CD4-positive, alpha-beta T cell treated with Interleukin-4 for 1 hour (primary cell): ENCODE measurements around the gene IL17RA.
A peak's percentile ranks its signal among the peaks of the same experiment; 100 is the strongest.
"Not testable (repeated sequence)": the region's sequence is repeated elsewhere in the genome, so short reads cannot be mapped to it uniquely, and the experiment has no call there.

Source experiments
- DNase-seq, 2 donors: peaks; one replicate each; pipeline ENCODE4 v3.0.0-alpha.2; 2020 to 2022

The IL17RA gene, protein sequence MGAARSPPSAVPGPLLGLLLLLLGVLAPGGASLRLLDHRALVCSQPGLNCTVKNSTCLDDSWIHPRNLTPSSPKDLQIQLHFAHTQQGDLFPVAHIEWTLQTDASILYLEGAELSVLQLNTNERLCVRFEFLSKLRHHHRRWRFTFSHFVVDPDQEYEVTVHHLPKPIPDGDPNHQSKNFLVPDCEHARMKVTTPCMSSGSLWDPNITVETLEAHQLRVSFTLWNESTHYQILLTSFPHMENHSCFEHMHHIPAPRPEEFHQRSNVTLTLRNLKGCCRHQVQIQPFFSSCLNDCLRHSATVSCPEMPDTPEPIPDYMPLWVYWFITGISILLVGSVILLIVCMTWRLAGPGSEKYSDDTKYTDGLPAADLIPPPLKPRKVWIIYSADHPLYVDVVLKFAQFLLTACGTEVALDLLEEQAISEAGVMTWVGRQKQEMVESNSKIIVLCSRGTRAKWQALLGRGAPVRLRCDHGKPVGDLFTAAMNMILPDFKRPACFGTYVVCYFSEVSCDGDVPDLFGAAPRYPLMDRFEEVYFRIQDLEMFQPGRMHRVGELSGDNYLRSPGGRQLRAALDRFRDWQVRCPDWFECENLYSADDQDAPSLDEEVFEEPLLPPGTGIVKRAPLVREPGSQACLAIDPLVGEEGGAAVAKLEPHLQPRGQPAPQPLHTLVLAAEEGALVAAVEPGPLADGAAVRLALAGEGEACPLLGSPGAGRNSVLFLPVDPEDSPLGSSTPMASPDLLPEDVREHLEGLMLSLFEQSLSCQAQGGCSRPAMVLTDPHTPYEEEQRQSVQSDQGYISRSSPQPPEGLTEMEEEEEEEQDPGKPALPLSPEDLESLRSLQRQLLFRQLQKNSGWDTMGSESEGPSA

DNA sequence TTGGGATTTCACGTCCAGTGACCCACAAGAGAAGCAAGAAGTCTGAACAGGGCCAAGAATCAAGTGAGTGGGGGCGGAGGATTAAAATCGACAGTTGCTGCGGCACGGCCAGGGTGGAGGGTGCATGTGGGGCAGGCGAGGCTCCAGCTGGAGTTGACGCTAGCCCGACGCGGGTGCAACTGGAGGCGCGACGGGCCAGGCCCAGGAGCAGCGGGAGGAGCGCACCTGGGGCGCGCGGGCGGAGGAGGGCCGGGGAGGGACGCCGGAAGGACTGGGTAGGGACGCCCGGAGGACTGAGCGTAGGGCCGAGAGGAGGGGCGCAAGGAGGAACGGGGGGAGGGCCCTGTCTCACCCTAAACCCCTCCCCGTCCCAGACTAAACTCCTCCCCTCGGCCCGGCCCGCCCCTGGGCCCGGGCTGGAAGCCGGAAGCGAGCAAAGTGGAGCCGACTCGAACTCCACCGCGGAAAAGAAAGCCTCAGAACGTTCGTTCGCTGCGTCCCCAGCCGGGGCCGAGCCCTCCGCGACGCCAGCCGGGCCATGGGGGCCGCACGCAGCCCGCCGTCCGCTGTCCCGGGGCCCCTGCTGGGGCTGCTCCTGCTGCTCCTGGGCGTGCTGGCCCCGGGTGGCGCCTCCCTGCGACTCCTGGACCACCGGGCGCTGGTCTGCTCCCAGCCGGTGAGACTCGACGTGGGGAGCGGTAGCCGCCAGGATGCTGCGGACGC is at the start of gene IL17RA:
TSS of gene IL17RA (plus strand) at position 447 of the 723 bp plus-strand sequence. CDS start at position 539, 92 bp downstream.
- DNase-seq: peak; percentile 91 to 95

DNA sequence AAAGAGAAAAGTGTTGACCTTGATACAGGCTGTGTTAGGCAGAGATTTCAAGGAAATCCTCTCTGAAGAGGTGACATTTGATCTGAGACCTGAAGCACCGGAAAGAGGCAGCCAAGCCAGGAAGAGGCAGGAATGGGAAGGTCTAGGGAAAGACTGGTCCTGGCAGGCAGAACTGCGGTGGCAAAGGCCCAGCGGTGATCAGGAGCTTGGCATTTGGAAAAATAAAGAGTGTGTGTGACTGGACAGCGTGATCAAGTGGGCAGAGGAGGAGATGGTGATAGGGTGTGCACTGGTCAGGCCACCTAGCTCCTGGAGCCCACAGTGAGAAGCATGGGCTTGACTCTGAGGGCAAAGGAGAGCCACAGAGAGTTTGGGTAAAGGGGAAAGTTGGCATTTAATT is 49.6 kb upstream of the IL17RA start:
- DNase-seq: no peak

DNA sequence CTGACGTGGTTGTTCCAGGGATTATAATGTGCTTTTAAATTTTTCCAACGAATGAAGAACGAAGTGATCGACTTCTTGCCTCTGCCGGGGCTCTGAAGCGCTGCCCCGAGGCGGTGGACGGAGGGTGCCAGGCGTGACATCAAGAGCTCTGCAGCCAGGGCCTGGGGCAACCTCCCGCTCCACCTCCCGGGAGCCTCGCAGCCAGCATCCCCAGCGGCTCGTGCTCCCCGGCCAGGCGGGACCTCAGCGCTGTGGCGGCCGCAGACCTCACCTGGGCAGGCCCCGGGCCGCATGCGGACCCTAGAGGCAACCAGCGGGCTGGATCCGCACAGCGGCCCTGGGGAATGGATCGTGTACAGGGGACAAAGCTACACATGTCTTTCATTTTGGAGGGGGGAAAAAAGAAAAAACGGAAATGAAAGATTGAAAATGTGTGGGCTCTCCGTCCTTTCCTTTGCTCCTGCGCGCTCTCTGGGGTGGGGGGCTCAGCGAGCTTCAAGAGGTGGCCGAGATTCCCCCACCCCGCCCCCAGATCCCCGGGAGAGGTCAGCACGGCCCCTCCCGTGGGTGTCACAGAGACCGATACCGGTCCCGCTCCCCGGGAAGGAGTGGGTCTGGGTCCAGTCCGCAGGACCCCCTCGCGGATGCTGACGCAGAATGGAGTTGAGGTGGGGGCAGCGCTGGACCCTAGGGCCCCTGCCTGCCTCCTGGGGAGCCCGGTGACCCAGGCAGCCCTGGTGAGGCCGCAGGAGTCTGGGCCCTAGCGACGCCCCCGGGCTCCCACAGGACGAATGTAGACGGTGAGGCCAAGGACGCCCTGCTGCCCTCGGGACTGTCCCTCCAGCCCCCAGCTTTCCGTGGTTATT is 48.6 kb upstream of the IL17RA start:
- not testable (repeated sequence) for DNase-seq

GRCh38 chr22:17036842-17037711 is 47.7 kb upstream of the IL17RA start:
- DNase-seq: peak in 1 of 2 donors; percentile 12

GRCh38 chr22:17043521-17043920 is 41.3 kb upstream of the IL17RA start:
- DNase-seq: no peak

GRCh38 chr22:17046566-17047348 is 38.0 kb upstream of the IL17RA start:
- no peak for DNase-seq

GRCh38 chr22:17047656-17048055 is 37.1 kb upstream of the IL17RA start:
- no peak for DNase-seq

DNA sequence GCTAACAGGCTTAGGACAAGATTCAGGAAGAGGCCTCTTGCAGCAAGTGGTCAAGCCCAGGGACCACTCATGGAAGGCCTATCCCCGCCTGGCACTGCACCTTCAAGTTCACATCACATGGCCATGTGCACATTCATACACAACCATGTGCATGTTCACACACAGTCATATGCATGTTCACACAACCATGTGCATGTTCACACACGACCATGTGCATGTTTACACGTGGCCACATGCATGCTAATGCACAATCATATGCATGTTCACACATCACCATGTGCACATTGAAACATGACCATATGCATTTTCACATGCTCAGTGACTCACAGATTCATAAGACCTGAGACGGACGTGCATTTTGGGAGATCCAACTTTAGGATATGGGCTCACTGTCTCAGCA is 28.7 kb upstream of the IL17RA start:
- DNase-seq: no peak

DNA sequence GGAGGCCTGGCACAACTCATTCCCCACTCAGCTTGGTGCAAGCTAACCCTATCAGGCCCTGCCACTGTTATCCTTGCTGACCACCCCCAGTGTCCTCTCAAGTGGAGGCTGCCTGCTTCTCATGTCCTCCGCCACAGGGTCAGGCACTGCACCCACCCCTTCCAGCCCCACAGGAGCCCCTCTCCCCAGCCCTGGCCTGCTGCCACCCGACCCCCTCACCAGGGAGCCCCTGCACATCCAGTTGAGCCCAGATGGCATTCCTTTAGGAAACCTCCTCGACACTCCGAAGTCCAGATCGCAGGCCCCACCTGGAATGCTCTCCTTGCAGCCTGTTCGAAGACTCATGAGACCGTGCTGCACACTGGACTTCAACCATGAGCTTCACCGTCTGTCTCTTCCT is 28.0 kb upstream of the IL17RA start:
- no peak for DNase-seq

DNA sequence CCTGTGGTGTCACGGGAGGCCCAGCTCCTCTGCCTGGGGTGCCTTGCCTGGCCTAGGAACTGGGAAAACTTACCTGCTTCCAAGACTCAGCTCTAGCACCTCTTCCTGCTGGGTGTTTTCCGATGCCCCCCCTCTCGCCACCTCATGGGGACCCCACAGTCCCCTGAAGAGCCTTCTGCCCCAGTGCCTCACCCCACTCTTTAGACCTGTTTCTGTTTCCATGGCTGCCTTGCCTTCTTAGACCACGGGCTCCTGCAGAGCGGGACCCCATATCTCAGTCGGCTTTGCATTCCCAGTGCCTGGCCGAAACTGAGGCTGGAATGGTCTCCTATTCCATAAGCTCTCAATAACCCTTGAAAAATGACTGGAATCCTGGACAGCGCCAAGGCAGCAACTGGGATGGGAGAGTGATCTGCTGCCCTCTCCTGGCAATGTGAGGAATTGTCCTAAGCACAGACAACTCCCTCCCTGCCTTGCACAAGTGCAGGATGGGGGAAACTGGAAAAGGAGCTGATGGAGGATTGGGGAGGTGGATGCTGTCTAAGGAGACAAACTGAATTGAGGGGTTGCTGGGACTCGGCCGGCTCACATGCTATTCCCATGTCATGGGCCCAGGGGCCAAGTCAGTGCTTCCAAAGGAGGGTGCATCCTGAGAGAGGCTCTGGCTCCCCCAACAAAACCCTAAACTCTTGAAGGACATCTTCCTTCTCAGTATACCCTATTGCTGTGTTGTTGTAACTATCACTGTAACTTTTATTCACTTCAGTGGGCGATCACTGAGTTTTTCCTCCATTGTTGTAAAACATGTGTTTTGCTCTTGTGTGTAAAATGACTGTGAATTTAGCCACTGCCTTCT is 26.6 kb upstream of the IL17RA start:
- DNase-seq: peak; percentile 44 to 46

- DNase-seq: no peak
Observed at GRCh38 chr22:17060126-17060525, 24.7 kb upstream of the IL17RA start.

DNA sequence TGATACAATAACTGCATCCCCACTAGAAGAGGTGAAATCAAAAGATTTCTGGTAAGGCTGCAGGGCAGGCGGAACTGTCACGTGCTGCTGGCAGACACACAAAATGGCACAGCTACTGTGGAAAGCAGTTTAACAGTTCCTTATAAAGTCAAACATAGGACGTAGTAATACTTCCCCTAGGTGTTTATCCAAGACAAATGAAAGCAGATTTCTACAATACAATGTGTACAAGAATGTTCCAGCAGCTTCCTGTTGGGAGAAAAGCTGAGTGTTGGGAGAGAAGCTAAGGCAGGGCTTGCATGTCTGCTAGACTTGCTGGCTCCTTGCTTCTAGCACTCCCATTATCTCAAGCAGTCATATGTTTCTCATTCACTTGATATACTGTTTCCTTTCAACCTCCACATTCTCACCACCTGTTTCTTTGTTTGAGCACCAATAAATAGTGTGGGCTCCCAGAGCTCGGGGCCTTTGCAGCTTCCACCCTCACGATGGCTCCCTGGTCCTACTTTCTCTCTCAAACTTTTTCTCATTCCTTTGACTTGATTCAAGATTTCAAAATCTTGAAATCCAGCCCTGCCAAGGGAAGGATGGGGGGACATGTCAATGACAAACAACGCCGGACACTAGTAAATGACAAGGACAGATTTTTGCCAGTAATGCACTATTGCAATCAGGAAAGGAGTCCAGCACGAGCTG is 21.2 kb upstream of the IL17RA start:
- DNase-seq: no peak

GRCh38 chr22:17064498-17065100 is 20.2 kb upstream of the IL17RA start:
- no peak for DNase-seq

GRCh38 chr22:17065433-17065832 is 19.4 kb upstream of the IL17RA start:
- DNase-seq: no peak

- DNase-seq: no peak
Observed at GRCh38 chr22:17072877-17073276, 11.9 kb upstream of the IL17RA start.

- no peak for DNase-seq
Observed at GRCh38 chr22:17074648-17075002, 10.2 kb upstream of the IL17RA start.

GRCh38 chr22:17077255-17077654 is 7.5 kb upstream of the IL17RA start:
- no peak for DNase-seq

DNA sequence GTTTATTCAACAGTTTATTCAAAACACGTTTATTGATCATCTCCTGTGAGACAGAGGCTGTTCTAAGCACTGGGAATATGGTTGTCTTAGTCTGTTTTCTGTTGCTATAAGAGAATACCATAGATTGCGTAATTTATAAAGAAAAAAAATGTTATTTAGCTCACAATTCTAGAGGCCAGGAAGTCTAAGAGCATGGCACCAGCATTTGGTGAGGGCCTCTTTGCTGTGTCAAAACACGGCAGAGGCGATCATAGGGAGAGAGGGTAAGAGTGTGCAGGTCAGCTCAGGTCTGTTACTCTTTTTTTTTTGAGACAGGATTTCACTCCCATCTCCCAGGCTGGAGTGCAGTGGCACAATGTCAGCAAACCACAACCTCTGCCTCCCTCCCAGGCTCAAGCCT is 5.2 kb upstream of the IL17RA start:
- DNase-seq: no peak
